Activated B cell treated with CpG ODN at 0.5 μM for 24 hours (primary cell): ENCODE data around the gene MACF1. TPM values are rescaled to one million over a fixed set of nuclear protein-coding genes. Genes with fewer than 3 reads are reported as not detected.
A peak's percentile ranks its signal among the peaks of the same experiment; 100 is the strongest.

Source experiments
- ATAC-seq: fragments of 200-7000 bp; cut with Tn5 transposase; one replicate; pipeline ENCODE4 v1.10.0; 2021; ENCODE audit warnings: low read depth, mild to moderate bottlenecking, moderate library complexity
- CTCF ChIA-PET: fragments of 350-600 bp; sonication (Branson Sonifier 250); formaldehyde crosslinking; loops from one replicate; lab custom pipeline; 2021; ENCODE audit warnings: antibody characterized with exemption; lab: Charles Lee
- POLR2A ChIA-PET: fragments of 350-600 bp; sonication (Branson Sonifier 250); formaldehyde crosslinking; loops from one replicate; lab custom pipeline; 2021; ENCODE audit warnings: antibody characterized with exemption; lab: Charles Lee
- DNase-seq: peaks from one replicate; pipeline ENCODE4 v3.0.0; 2022
- H3K27ac Mint-ChIP-seq: one replicate; pipeline ENCODE4 v1.8.0; 2020; ENCODE audit warnings: mixed read lengths
- H3K27me3 Mint-ChIP-seq: one replicate; pipeline ENCODE4 v1.8.0; 2021; ENCODE audit warnings: mixed read lengths
- H3K36me3 Mint-ChIP-seq: one replicate; pipeline ENCODE4 v1.8.0; 2021; ENCODE audit warnings: low read depth, mixed read lengths
- H3K4me1 Mint-ChIP-seq: one replicate; pipeline ENCODE4 v1.8.0; 2021; ENCODE audit warnings: mixed read lengths
- H3K4me3 Mint-ChIP-seq: one replicate; pipeline ENCODE4 v1.8.0; 2020; ENCODE audit warnings: mild to moderate bottlenecking, mixed read lengths
- H3K9me3 Mint-ChIP-seq: one replicate; pipeline ENCODE4 v1.8.0; 2020; ENCODE audit warnings: mixed read lengths
- intact Hi-C: fragments of 100-400 bp; cut with micrococcal nuclease; formaldehyde crosslinking; loops from one replicate; pipeline ENCODE4 v1.15.1; 2024
- total RNA-seq: library from RNA; stranded (reverse); gene quantifications from 2 replicates; pipeline ENCODE4 v1.2.3, GENCODE V29; 2022
- TF ChIP-seq, protein P1 (sequence below): fragments of 200-600 bp; IDR thresholded peaks from one replicate; pipeline ENCODE4 v1.8.0; 2022; ENCODE audit warnings: antibody characterized with exemption, mild to moderate bottlenecking

Gene MACF1
- total RNA-seq, 1 donor from 2014 or later: 286 TPM

DNA sequence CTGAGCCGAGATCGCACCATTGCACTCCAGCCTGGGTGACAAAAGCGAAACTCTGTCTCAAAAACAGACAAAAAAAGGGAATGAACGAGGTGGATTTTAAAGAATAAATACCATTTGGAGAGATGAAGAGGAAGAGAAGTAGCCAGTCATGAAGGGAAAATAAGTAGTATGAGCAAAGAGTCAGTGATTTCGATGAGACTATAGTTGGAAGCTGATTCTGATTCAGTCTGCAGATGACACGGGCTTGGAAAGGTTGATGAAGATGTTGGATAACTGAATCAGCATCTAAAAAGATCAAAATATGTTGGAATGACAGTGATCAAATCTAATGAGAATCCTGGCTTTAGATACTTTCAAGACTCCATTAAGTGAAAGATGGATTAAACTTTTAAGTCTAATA, 23.8 kb downstream of the MACF1 start:
- ATAC-seq (no peak), DNase-seq (no peak)
- POLR2A ChIA-PET: interaction anchor here (1.0 kb wide), 1 partner anchor 9 kb away, joined by 3 read pairs; no protein-coding TSS in a partner anchor
- peaks cover 33% of the 10 kb centered on the region for H3K36me3 Mint-ChIP-seq
- peak overlapping the region; percentile 5 for H3K27ac Mint-ChIP-seq
- no peak overlapping the region for H3K4me3 Mint-ChIP-seq
- TF ChIP-seq, protein P1, sequence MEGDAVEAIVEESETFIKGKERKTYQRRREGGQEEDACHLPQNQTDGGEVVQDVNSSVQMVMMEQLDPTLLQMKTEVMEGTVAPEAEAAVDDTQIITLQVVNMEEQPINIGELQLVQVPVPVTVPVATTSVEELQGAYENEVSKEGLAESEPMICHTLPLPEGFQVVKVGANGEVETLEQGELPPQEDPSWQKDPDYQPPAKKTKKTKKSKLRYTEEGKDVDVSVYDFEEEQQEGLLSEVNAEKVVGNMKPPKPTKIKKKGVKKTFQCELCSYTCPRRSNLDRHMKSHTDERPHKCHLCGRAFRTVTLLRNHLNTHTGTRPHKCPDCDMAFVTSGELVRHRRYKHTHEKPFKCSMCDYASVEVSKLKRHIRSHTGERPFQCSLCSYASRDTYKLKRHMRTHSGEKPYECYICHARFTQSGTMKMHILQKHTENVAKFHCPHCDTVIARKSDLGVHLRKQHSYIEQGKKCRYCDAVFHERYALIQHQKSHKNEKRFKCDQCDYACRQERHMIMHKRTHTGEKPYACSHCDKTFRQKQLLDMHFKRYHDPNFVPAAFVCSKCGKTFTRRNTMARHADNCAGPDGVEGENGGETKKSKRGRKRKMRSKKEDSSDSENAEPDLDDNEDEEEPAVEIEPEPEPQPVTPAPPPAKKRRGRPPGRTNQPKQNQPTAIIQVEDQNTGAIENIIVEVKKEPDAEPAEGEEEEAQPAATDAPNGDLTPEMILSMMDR: no peak
- CTCF ChIA-PET: interaction anchor here (1.3 kb wide), 1 partner anchor 30 kb away, joined by 3 read pairs; no protein-coding TSS in a partner anchor
- no peaks in the 10 kb centered on the region for H3K27me3 Mint-ChIP-seq
- no peaks in the 10 kb centered on the region for H3K9me3 Mint-ChIP-seq
- intact Hi-C loops: loop anchor here (2.0 kb wide), 1 partner anchor 17 kb away; no protein-coding TSS in a partner anchor
- peaks cover 53% of the 10 kb centered on the region for H3K4me1 Mint-ChIP-seq

DNA sequence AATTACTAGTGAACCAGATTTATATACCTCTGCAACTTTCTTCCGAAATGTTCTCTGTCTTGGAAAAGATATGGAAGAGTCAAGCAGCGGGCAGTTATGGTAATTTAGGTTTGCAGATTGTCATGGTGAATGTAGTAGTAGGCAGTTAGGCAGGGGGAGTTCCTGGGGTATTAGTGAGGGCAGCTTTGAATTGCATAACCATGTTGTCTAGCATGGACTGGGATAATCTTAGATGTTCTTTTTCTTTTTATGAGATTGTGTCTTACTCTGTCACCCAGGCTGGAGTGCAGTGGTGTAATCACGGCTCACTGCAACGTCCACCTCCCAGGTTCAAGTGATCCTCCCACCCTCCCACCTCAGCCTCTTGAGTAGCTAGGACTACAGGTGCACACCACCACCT, 25.0 kb downstream of the MACF1 start:
- CTCF ChIA-PET: interaction anchor here (1.4 to 2.5 kb wide), 3 partner anchors 29 to 45 kb away, joined by 4 to 13 read pairs (median 5); no protein-coding TSS in a partner anchor
- no peaks in the 10 kb centered on the region for H3K9me3 Mint-ChIP-seq
- H3K36me3 Mint-ChIP-seq: peaks cover 30% of the 10 kb centered on the region
- no peak for DNase-seq
- intact Hi-C loops: loop anchor here (2.0 kb wide), 1 partner anchor 15 kb away; no protein-coding TSS in a partner anchor
- peak overlapping the region; percentile 36 for H3K27ac Mint-ChIP-seq
- peaks cover 44% of the 10 kb centered on the region for H3K4me1 Mint-ChIP-seq
- H3K27me3 Mint-ChIP-seq: no peaks in the 10 kb centered on the region
- no peak for ATAC-seq
- no peak overlapping the region for H3K4me3 Mint-ChIP-seq
- TF ChIP-seq, protein P1: no peak
- POLR2A ChIA-PET: interaction anchor here (0.5 kb wide), 1 partner anchor 13 kb away, joined by 3 read pairs; no protein-coding TSS in a partner anchor

DNA sequence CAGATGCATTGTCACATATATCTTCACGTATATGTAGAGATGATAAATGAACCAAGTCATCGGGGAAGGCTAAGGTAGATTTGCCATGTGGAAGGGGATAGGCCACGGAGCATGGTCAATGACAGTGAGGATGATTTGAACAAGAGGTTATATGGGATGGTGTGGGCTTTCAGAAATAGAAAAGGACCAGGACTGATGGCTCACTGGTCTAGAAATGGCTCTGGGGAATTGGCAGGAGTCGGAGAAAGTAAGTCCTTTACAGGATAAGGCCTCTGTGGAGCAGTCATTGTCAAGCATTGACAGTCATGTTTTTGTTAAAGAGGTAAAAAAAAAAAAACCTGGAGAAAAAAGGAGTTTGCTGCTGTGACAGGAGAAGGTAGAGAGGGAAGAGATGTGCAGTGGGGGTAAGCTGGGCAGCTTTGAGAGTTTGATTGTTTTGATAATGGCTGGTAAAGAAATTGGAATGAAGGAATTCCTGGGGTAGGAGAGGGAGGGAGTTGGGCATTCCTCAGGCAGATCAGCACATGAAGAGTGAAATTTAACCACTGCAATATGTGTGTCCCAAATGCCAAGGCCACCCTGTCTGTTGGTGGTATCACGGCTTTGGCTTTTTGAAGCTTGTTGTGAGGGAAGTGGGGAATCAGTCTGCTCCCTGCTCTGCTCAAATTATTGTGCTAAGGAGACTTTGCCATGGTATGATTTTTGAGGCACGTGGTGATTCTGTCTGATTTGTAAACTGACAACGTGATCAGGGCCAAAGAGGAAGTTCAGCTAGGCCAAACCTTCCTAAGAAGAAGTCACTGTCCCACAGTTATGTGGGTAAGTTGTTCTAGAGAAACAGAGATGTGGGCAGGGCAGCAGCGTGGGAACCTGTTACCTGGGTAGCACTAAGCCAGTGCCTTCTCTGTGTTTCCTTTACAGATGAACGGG, 26.0 kb downstream of the MACF1 start:
- Mint-ChIP-seq H3K4me3 (peak overlapping the region; percentile 36), H3K9me3 (no peaks in the 10 kb centered on the region), H3K27me3 (no peaks in the 10 kb centered on the region), H3K36me3 (peaks cover 34% of the 10 kb centered on the region), H3K4me1 (peaks cover 47% of the 10 kb centered on the region), H3K27ac (peak overlapping the region; percentile 85)
- TF ChIP-seq, protein P1: no peak
- intact Hi-C loops: loop anchor here (2.0 kb wide), 2 partner anchors 16 to 38 kb away; no protein-coding TSS in a partner anchor
- peak; percentile 86 for ATAC-seq
- DNase-seq: peak; percentile 24
- POLR2A ChIA-PET: interaction anchor here (0.5 to 0.6 kb wide), 2 partner anchors 11 to 23 kb away, joined by 4 to 6 read pairs; no protein-coding TSS in a partner anchor
- CTCF ChIA-PET: interaction anchor here (1.1 to 2.5 kb wide), 4 partner anchors 28 to 132 kb away, joined by 4 to 13 read pairs (median 4); no protein-coding TSS in a partner anchor

DNA sequence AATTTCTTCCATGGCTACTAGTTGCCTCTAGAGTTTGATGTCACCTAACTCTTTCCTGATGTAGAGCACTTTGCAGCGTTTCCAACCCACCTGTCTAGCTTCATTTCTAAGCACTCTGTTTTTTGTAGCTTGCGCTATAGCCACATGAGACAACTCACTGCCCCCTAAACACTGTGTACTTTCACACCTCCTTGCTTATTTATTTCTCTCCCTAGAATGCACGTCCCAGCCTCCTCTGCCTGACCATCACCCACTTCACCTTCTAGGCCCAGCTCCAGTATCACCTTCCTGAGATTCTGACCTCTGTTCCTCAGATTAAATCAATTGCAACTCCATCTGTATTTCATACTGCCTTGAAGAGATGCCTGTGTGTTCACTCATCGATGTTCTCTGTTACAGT, 32.5 kb downstream of the MACF1 start:
- ChIA-PET CTCF (no interaction called here), POLR2A (interaction anchor here (1.1 kb wide), 1 partner anchor 9 kb away, joined by 3 read pairs; no protein-coding TSS in a partner anchor)
- intact Hi-C loops: no loop called here
- H3K9me3 Mint-ChIP-seq: no peaks in the 10 kb centered on the region
- ATAC-seq (no peak), DNase-seq (no peak)
- H3K4me3 Mint-ChIP-seq: no peak overlapping the region
- no peaks in the 10 kb centered on the region for H3K27me3 Mint-ChIP-seq
- TF ChIP-seq, protein P1: no peak
- H3K27ac Mint-ChIP-seq: no peak overlapping the region
- peaks cover 26% of the 10 kb centered on the region for H3K4me1 Mint-ChIP-seq
- H3K36me3 Mint-ChIP-seq: peaks cover 55% of the 10 kb centered on the region
